AG09319 (cell line): ENCODE results near the gene MRPL18.
"Not testable (repeated sequence)": the region's sequence is repeated elsewhere in the genome, so short reads cannot be mapped to it uniquely, and the experiment has no call there.

Experiments used
- DNase-seq: peaks from one replicate; pipeline ENCODE4 v3.0.0-alpha.2; 2010; ENCODE audit warnings: low read depth; ENCODE audit errors: extremely low read depth
- TF ChIP-seq, protein P1 (sequence below): IDR thresholded peaks from 2 replicates; pipeline ENCODE4 v1.5.1; 2011; ENCODE audit warnings: low read depth, mild to moderate bottlenecking, inconsistent platforms, low read length, moderate library complexity

The MRPL18 gene

DNA sequence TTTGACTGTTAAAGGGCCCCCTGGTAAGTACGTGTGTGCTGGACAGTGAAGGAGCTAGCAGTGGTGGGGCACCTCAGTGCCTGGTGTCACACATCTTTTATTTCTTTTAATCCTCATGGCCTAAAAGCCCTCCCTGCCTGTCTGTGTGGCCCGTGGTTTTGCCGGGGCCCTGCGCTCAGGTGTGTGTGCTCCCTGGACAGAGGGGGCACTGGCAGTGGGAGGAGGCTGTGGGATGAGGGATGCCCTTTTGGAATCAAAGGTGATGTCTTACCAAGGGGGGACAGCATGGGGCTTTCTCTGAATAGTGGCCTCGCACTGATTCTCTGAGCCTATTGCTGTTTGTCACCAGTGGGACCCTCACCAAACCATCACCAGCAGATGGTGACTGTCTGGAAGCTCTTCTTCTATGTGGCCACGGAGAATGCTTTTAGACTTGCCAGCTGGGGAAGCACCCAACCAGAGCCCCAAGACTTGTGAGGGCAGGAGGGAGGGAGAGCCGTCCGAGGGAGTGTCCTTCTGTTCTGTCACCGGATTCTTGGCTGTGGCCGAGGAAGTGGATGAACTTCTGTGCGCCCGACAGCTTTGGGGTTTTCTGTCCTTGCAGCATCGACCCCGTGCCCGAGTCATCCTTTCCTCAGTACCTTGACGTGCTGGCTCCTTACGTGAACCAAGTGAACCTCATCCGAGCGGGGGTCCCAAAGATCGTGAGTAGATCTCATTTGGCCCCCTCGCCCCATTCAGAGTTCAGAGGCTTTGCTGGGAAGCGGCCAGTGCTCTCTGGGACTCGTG, 27.9 kb downstream of the MRPL18 start:
- DNase-seq: no peak
- TF ChIP-seq, protein P1, sequence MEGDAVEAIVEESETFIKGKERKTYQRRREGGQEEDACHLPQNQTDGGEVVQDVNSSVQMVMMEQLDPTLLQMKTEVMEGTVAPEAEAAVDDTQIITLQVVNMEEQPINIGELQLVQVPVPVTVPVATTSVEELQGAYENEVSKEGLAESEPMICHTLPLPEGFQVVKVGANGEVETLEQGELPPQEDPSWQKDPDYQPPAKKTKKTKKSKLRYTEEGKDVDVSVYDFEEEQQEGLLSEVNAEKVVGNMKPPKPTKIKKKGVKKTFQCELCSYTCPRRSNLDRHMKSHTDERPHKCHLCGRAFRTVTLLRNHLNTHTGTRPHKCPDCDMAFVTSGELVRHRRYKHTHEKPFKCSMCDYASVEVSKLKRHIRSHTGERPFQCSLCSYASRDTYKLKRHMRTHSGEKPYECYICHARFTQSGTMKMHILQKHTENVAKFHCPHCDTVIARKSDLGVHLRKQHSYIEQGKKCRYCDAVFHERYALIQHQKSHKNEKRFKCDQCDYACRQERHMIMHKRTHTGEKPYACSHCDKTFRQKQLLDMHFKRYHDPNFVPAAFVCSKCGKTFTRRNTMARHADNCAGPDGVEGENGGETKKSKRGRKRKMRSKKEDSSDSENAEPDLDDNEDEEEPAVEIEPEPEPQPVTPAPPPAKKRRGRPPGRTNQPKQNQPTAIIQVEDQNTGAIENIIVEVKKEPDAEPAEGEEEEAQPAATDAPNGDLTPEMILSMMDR: no peak

DNA sequence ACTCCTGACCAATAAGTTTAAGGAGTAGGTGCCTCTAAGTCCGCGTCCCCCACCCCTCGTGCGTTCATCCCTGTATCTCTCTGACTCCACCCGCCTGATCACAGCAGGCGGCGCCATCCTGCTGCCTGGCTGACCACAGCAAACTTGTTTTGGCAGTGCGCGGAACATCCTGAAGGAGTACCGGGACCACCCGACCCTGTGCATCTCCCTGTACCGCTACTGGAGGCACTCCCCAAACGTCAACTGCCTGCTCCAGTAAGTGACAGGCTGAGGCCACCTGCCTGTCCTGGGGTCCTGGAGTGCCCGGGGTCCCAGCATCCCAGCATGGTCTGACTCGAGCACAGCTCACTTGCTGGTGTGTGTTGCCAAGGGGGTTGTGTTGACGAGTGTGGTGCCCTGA, 28.8 kb downstream of the MRPL18 start:
- DNase-seq: no peak
- TF ChIP-seq, protein P1: no peak

DNA sequence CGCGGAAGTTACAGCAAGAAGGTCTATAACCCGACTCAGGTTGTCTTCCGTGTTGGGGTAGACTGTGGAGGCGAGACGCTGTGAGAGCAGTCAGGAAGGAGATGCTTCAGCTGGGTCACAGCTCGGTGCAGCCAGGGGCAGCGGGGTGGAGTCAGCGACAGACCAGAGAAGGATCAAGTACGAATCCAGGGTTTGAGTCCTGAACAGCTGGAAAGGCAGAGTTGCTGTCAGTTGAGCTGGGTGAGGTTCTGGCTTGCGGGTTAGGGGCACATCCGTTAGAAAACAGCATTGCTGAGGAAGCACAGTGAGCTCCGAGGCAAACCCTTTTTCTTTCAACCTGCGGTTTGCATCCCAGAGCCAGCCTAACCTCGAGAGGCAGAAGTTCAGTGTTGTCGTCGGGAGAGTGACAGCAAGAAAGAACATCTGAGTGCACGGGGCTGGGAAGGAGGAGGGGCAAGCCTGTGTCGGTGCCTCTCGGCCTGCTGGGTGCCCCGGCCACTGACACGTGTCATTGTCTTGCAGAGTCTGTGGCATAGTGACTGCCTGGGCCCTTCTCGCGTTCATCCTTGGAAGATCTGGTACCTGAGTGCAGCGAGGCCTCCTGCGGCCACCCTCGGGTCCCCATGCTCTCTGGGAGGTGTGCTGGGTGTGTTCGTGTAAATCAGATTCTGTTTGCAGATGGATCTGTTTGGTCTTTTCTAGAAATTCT, 29.8 kb downstream of the MRPL18 start:
- TF ChIP-seq, protein P1: no peak
- no peak for DNase-seq

DNA sequence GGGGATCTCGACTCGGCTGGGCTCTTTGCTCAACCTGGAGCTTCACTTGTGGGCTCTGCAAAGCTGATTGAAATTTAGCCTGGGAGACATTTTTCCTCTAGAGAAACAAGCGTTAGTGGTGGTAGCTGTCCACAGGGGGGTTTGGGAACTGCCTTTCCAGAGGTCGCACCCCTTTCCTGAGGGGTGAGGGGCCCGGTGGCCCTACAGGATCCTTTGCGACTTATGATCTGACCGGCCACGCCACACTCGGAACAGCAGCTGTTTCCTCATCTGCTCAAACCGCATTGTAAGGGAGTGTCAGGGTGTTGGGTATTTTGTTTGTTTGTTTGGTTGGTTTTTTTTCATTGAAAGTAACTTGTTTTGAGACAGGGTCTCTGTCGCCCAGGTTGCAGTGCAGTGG, 30.9 kb downstream of the MRPL18 start:
- TF ChIP-seq, protein P1: no peak
- no peak for DNase-seq

DNA sequence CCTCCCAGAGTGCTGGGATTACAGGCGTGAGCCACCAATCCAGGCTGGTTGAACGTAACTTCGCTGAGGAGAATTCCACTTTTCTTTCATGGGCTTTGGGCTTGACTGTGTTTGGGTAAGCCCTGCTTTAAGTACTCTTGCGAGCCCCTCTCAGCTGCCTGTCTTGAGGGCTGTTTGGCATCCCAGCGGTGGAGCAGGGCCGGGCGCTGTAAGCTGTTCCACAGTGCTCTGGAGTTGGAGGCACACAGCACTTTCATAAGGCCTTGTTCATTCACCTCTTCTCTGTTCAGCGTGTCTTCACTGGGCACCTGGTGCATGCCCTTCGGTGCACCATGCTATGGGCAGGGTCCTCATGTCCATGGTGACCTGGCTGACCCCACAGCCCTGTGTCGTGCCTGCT, 31.5 kb downstream of the MRPL18 start:
- TF ChIP-seq, protein P1: no peak
- no peak for DNase-seq

DNA sequence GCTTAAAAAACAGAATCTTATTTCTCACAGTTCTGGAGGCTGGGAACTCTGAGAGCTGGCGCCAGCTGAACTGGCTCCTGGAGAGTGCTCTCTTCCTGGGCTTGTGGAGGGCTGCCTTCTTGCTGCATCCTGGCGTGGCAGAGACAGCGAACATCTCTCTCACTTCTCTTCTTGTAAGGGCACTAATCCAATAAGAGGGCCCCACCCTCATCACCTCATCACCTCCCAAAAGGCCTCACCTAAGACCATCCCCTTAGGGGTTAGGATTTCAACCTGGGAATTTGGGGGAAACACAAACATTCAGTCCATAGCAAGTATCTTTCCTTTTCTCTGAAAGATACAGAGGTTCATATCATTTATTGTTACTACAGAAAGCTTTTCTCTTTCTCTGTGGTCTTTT, 33.7 kb downstream of the MRPL18 start:
- TF ChIP-seq, protein P1: no peak
- no peak for DNase-seq

DNA sequence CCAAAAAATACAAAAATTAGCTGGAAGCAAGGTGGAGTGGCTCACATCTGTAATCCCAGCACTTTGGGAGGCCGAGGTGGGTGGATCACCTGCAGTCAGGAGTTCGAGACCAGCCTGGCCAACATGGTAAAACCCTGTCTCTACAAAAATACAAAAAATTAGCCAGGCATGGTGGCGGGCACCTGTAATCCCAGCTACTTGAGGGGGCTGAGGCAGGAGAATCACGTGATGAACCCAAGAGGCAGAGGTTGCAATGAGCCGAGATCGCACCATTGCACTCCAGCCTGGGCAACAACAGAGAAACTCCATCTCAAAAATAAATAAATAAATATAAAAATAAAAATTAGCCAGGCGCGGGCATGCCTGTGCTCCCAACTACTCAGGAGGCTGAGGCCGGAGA, 34.4 kb downstream of the MRPL18 start:
- not testable (repeated sequence) for DNase-seq
